Omental fat pad (tissue), 4 donors: Measurements from ENCODE around the gene KCNJ10. TPM values are rescaled to one million over a fixed set of nuclear protein-coding genes. Genes with fewer than 3 reads are reported as not detected.

ENCODE experiments used
- ATAC-seq: fragments of 150-250 bp; one replicate; pipeline ENCODE4 v1.9.1; 2016; ENCODE audit warnings: mild to moderate bottlenecking, moderate library complexity; ENCODE audit not compliant: low FRiP score
- DNase-seq: peaks from one replicate; pipeline ENCODE4 v3.0.0-alpha.2; 2019; ENCODE audit warnings: low spot score
- CTCF ChIP-seq, 3 donors: fragments of 450-650 bp; IDR thresholded peaks; one replicate each; pipeline ENCODE4 v1.5.1; 2016 to 2017; ENCODE audit warnings: antibody characterized with exemption in 3 of 3, mild to moderate bottlenecking in 3 of 3, moderate library complexity in 2 of 3
- total RNA-seq, 4 donors: library from RNA; depleted of rRNA; stranded (reverse); fragments of >200 nt; gene quantifications; one replicate each; pipeline ENCODE4 v1.1.0, GENCODE V29; 2016

KCNJ10 gene
- total RNA-seq, 4 donors from 2014 or later, result not detected

GRCh38 chr1:160048335-160048734, 21.6 kb downstream of the KCNJ10 start:
- DNase-seq, result no peak
- ATAC-seq, result no peak
- TF ChIP-seq CTCF (IDR thresholded peaks at IDR 0.05), result no peak

DNA sequence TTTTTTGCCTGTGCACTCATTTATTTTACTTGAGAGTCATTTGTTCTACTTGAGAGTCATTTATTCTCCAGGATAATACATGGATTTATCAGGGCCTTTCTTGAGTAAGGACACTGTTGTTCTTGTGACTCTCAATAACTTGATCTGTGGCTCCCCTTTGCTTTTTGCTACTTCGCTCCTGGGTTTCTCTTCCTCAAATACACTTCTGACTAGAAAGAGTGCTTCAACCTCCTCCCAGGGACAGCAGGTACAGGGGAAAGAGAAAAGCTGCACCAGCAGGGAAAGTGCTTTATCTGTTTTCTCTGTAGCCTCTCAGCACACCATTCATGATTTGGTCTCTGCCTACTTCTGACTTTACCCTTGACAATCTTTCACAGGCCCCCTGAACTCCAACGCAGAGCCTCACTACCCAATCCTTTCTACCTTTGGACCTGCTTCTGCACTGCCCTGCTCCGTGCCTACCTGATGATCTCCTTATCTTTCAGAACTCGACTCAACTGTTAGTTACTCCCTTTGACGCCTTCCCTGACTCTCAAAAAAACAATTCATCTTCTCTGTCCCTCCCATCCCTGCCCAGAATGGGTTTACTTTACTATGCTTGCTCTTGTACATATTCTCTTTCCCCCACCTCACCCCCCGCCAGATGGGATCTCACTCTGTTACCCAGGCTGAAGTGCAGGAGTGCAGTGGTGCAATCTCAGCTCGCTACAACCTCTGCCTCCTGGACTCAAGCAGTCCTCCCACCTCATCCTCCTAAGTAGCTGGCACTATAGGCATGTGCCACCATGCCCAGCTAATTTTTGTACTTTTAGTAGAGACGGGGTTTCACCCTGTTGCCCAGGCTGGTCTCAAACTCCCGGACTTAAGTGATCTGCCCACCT, 22.6 kb downstream of the KCNJ10 start:
- TF ChIP-seq CTCF (IDR thresholded peaks at IDR 0.05), result no peak
- DNase-seq, result no peak
- ATAC-seq, result no peak

DNA sequence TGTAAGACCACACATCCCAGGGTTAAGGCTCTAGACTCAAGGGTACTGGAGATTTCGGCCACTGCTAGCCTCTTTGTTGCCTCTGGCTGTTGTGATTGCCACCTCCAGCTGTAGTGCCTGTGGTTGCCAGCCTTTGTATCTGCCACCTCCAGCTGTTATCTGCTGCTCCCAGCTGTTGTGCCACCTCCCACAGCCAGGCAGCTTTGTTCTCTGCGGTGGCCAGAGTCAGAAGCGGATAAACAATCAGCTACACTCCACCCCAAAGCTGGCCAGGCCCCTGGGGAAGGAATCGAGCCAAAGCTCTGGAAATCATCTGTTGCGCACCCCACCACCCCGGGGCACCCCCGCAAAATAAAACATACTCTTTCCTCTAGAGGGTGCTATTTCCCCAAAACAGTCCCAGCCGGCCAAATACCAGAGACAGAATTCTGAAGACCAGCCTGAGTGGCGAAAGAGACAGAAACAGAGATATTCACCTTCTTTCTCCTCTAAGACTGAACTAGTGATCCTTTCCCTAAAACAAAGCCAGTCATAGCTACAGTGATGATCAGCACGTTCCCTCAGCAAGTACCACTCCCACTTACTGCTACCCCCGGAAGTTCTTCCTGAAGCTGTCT, 23.4 kb downstream of the KCNJ10 start:
- ATAC-seq, result peak; percentile 76
- no peak for TF ChIP-seq CTCF (IDR thresholded peaks at IDR 0.05)
- no peak for DNase-seq

DNA sequence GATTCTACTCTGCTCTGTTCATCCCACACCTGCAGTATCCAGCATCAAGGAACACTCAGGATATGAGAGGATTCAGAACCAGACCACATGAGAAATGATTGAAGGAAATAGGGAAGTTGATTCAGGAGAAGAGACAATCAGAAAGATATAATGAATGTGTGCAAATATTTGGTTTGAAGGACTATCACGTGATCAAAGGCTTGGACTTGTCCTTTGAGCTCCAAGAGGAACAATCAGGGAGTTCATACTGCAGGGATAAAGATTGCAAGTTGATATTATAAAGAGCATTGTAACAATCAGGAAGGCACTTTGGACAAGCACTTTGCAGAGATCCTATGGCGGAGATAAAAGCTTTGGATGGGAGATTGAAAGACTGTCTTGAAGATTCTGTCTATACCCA, 24.3 kb downstream of the KCNJ10 start:
- ATAC-seq (no peak), DNase-seq (no peak)
- no peak for TF ChIP-seq CTCF (IDR thresholded peaks at IDR 0.05)

GRCh38 chr1:160043543-160043942, 26.4 kb downstream of the KCNJ10 start:
- DNase-seq (no peak), ATAC-seq (no peak)
- no peak for TF ChIP-seq CTCF (IDR thresholded peaks at IDR 0.05)

GRCh38 chr1:160040476-160040875, 29.5 kb downstream of the KCNJ10 start:
- no peak for ATAC-seq
- TF ChIP-seq CTCF (IDR thresholded peaks at IDR 0.05), result no peak
- DNase-seq, result no peak
